Stimulated activated memory B cell treated with anti-CD40 and anti-IgM and Interleukin-4, amounts not matched to agents 10 μg/mL and 1 μg/mL and 100 μg/mL, for 72 hours (primary cell): ENCODE results near the gene PGAM2.
"Not testable (repeated sequence)": the region's sequence is repeated elsewhere in the genome, so short reads cannot be mapped to it uniquely, and the experiment has no call there.

Experiments
- ATAC-seq: fragments of 150-1000 bp; cut with Tn5 transposase; 2 replicates; pipeline ENCODE4 v1.10.0; 2021
- H3K27ac Mint-ChIP-seq: one replicate; pipeline ENCODE4 v1.8.0; 2022; ENCODE audit warnings: mild to moderate bottlenecking, mixed read lengths
- H3K27me3 Mint-ChIP-seq: one replicate; pipeline ENCODE4 v1.8.0; 2022; ENCODE audit warnings: mixed read lengths
- H3K36me3 Mint-ChIP-seq: one replicate; pipeline ENCODE4 v1.8.0; 2022; ENCODE audit warnings: mixed read lengths
- H3K4me1 Mint-ChIP-seq: one replicate; pipeline ENCODE4 v1.8.0; 2022; ENCODE audit warnings: mixed read lengths
- H3K4me3 Mint-ChIP-seq: one replicate; pipeline ENCODE4 v1.8.0; 2022; ENCODE audit warnings: mild to moderate bottlenecking, moderate library complexity, mixed read lengths
- H3K9me3 Mint-ChIP-seq: one replicate; pipeline ENCODE4 v1.8.0; 2022; ENCODE audit warnings: mixed read lengths

The PGAM2 gene

DNA sequence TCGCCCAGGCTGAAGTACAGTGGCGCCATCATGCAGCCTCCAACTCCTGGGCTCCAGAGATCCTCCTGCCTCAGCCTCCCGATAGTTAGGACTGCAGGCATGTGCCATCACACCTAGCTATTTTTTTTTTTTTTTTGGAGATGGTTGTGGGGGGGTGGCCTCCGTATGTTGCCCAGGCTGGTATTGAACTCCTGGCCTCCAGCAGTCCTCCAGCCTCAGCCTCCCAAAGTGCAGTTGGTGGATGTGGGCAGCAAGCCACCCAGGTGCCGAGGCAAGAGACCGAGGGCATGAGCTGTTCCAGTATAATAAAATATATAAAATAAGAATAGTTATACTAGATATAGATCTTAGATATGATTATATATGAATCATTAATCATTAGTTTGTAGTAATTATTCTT lies 45.5 kb downstream of the PGAM2 start:
- H3K9me3 Mint-ChIP-seq, H3K36me3 Mint-ChIP-seq, H3K27me3 Mint-ChIP-seq, H3K4me3 Mint-ChIP-seq, ATAC-seq: not testable (repeated sequence)
- Mint-ChIP-seq H3K27ac (peak overlapping the region; percentile 75), H3K4me1 (peaks cover 16% of the 10 kb centered on the region)

DNA sequence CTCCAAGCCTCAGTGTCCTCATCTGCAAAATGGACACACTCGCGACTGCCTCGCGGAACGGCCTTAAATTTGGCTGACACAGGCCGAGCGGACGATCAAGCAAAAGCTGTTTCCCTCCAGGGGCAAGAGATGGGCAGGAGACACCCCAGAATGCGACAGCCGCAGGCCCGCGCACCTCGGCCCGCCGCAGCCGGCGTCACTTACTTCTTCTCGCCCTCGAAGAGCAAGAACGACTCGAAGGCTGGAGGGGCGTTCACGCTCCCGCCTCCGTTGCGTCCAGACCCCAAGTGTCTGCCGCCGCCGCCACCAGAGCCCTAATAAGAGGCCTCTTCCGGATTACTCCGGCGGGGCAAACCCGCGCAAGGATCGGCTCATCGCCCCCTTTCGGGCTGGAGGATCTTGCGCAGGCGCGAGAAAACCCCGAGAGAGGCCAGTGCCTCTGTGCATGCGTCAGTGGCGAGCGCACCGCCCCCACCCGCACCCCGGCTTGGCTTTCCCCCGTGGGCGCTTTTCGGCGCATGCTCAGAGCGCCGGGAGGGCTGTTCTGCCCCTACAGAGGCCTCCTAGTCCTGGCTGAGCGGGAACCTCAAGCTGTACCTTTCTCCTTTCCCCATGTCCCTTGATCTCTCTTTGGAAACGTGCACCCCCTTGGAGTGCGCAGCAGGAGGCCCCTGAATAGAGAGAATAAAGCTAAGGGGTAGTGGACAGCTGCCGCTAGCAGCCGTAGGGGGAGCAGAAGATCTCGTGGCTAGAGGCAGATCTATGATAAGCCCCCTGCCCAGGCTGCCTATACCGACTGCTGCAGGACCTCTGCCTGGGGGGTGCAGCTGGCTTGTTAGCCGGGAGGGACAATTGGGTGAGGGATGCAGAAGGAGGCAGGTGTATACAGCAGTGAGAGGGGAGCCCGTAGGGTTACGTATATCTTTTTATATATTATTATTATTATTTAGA lies 46.2 kb downstream of the PGAM2 start:
- H3K27ac Mint-ChIP-seq = peak overlapping the region; percentile 75
- not testable (repeated sequence) for H3K9me3 Mint-ChIP-seq, H3K27me3 Mint-ChIP-seq, H3K36me3 Mint-ChIP-seq
- peak; percentile 97 for ATAC-seq
- H3K4me3 Mint-ChIP-seq = peak overlapping the region; percentile 88
- peaks cover 16% of the 10 kb centered on the region for H3K4me1 Mint-ChIP-seq

DNA sequence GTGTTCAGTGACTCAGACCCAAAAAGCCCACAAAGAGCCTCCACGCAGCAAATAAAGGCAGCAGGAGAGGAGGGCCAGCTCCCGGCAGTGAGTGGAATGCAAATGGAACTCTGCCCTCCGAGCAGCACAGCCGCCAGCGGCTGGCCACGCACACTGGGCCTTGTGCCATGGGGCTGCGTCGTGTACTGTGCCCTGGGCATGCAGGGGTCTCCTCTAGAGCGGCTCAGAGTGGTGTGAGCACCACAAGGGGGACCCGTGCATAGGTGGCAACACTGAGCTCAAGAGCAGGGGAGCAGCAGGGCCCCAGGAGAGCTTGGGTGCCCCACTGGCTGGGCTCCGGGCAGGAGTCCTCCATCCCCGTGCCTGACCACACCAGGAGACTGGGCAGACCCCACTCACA lies 50.3 kb downstream of the PGAM2 start:
- not testable (repeated sequence) for H3K4me1 Mint-ChIP-seq, ATAC-seq, H3K4me3 Mint-ChIP-seq, H3K36me3 Mint-ChIP-seq, H3K27ac Mint-ChIP-seq, H3K27me3 Mint-ChIP-seq, H3K9me3 Mint-ChIP-seq
